ENCODE results near the gene SV2C.

DNA sequence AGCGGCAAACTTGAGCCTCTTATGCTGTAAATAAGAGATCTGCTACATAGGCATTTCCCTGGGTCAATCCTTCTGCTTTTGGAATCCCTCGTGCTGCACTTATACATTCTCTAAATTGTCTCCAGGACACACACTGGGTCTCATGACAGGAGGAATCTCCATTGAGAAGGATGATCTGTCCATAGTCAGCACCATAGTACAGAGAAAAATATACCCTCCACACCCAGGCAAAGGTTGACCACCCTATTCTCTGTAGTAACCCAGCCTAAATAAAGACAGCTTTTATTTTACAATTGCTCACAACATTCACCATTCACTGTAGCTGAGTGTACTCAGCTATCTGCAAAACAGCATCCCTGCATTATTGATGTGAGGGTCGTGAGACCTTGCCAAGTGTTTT, 111.2 kb downstream of the SV2C start:
- TF ChIP-seq, protein P1, sequence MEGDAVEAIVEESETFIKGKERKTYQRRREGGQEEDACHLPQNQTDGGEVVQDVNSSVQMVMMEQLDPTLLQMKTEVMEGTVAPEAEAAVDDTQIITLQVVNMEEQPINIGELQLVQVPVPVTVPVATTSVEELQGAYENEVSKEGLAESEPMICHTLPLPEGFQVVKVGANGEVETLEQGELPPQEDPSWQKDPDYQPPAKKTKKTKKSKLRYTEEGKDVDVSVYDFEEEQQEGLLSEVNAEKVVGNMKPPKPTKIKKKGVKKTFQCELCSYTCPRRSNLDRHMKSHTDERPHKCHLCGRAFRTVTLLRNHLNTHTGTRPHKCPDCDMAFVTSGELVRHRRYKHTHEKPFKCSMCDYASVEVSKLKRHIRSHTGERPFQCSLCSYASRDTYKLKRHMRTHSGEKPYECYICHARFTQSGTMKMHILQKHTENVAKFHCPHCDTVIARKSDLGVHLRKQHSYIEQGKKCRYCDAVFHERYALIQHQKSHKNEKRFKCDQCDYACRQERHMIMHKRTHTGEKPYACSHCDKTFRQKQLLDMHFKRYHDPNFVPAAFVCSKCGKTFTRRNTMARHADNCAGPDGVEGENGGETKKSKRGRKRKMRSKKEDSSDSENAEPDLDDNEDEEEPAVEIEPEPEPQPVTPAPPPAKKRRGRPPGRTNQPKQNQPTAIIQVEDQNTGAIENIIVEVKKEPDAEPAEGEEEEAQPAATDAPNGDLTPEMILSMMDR (IDR thresholded peaks at IDR 0.05): no peak
- TF ChIP-seq POLR2A (IDR thresholded peaks at IDR 0.05): no peak
